ENCODE data around the gene TBC1D7. TPM values are rescaled to one million over a fixed set of nuclear protein-coding genes. Genes with fewer than 3 reads are reported as not detected.

Gene TBC1D7
- total RNA-seq, 1 experiment from 2014 or later, result 1,012 TPM

GRCh38 chr6:13303668-13304017, 24.7 kb downstream of the TBC1D7 start:
- peak; percentile 93 for DNase-seq (ENCODE audit: low read depth, low spot score)
- in situ Hi-C loops (cut with HindIII; ENCODE audit: low pct_unique_long_range_greater_than_20kb, low sequenced_read_pairs), result no loop called here

- in situ Hi-C loops (cut with HindIII; ENCODE audit: low pct_unique_long_range_greater_than_20kb, low sequenced_read_pairs), result no loop called here
- peak; percentile 100 for DNase-seq (ENCODE audit: low read depth, low spot score)
These were observed 25.3 kb downstream of the TBC1D7 start for GRCh38 chr6:13302751-13303667.

GRCh38 chr6:13302291-13302690, 26.0 kb downstream of the TBC1D7 start:
- DNase-seq (ENCODE audit: low read depth, low spot score), result peak; percentile 92
- in situ Hi-C loops (cut with HindIII; ENCODE audit: low pct_unique_long_range_greater_than_20kb, low sequenced_read_pairs), result no loop called here

- in situ Hi-C loops (cut with HindIII; ENCODE audit: low pct_unique_long_range_greater_than_20kb, low sequenced_read_pairs), result no loop called here
- no peak for DNase-seq (ENCODE audit: low read depth, low spot score)
These were observed 27.4 kb downstream of the TBC1D7 start for GRCh38 chr6:13300643-13301590.

- in situ Hi-C loops (cut with HindIII; ENCODE audit: low pct_unique_long_range_greater_than_20kb, low sequenced_read_pairs), result no loop called here
These were observed 28.4 kb downstream of the TBC1D7 start for GRCh38 chr6:13299918-13300317.

GRCh38 chr6:13299403-13299821, 28.9 kb downstream of the TBC1D7 start:
- in situ Hi-C loops (cut with HindIII; ENCODE audit: low pct_unique_long_range_greater_than_20kb, low sequenced_read_pairs), result no loop called here
- no peak for DNase-seq (ENCODE audit: low read depth, low spot score)

More at GRCh38 chr6:13299918-13300317, 28.4 kb downstream of the TBC1D7 start:
- DNase-seq (ENCODE audit: low read depth, low spot score), result peak; percentile 88

- in situ Hi-C loops (cut with HindIII; ENCODE audit: low pct_unique_long_range_greater_than_20kb, low sequenced_read_pairs), result no loop called here
- DNase-seq (ENCODE audit: low read depth, low spot score), result no peak
These were observed 29.9 kb downstream of the TBC1D7 start for GRCh38 chr6:13298446-13298845.

GRCh38 chr6:13297391-13297790, 30.9 kb downstream of the TBC1D7 start:
- in situ Hi-C loops (cut with HindIII; ENCODE audit: low pct_unique_long_range_greater_than_20kb, low sequenced_read_pairs), result no loop called here
- DNase-seq (ENCODE audit: low read depth, low spot score), result no peak

- in situ Hi-C loops (cut with HindIII; ENCODE audit: low pct_unique_long_range_greater_than_20kb, low sequenced_read_pairs), result no loop called here
- no peak for DNase-seq (ENCODE audit: low read depth, low spot score)
These were observed 31.8 kb downstream of the TBC1D7 start for GRCh38 chr6:13296536-13296997.

GRCh38 chr6:13295576-13295975, 32.8 kb downstream of the TBC1D7 start:
- in situ Hi-C loops (cut with HindIII; ENCODE audit: low pct_unique_long_range_greater_than_20kb, low sequenced_read_pairs), result no loop called here
- no peak for DNase-seq (ENCODE audit: low read depth, low spot score)

GRCh38 chr6:13294499-13295069, 33.8 kb downstream of the TBC1D7 start:
- in situ Hi-C loops (cut with HindIII; ENCODE audit: low pct_unique_long_range_greater_than_20kb, low sequenced_read_pairs), result no loop called here
- no peak for DNase-seq (ENCODE audit: low read depth, low spot score)

GRCh38 chr6:13292774-13293173, 35.6 kb downstream of the TBC1D7 start:
- in situ Hi-C loops (cut with HindIII; ENCODE audit: low pct_unique_long_range_greater_than_20kb, low sequenced_read_pairs), result no loop called here
- DNase-seq (ENCODE audit: low read depth, low spot score), result no peak

GRCh38 chr6:13290335-13290734, 38.0 kb downstream of the TBC1D7 start:
- in situ Hi-C loops (cut with HindIII; ENCODE audit: low pct_unique_long_range_greater_than_20kb, low sequenced_read_pairs), result no loop called here
- peak; percentile 47 for DNase-seq (ENCODE audit: low read depth, low spot score)

- in situ Hi-C loops (cut with HindIII; ENCODE audit: low pct_unique_long_range_greater_than_20kb, low sequenced_read_pairs), result no loop called here
- DNase-seq (ENCODE audit: low read depth, low spot score), result peak; percentile 37
These were observed 38.5 kb downstream of the TBC1D7 start for GRCh38 chr6:13289789-13290318.

GRCh38 chr6:13288969-13289391, 39.4 kb downstream of the TBC1D7 start:
- in situ Hi-C loops (cut with HindIII; ENCODE audit: low pct_unique_long_range_greater_than_20kb, low sequenced_read_pairs), result no loop called here
- peak; percentile 64 for DNase-seq (ENCODE audit: low read depth, low spot score)

- in situ Hi-C loops (cut with HindIII; ENCODE audit: low pct_unique_long_range_greater_than_20kb, low sequenced_read_pairs), result no loop called here
- no peak for DNase-seq (ENCODE audit: low read depth, low spot score)
These were observed 39.9 kb downstream of the TBC1D7 start for GRCh38 chr6:13288481-13288880.

- in situ Hi-C loops (cut with HindIII; ENCODE audit: low pct_unique_long_range_greater_than_20kb, low sequenced_read_pairs), result no loop called here
- DNase-seq (ENCODE audit: low read depth, low spot score), result no peak
These were observed 41.2 kb downstream of the TBC1D7 start for GRCh38 chr6:13287104-13287503.

GRCh38 chr6:13286181-13286580, 42.2 kb downstream of the TBC1D7 start:
- in situ Hi-C loops (cut with HindIII; ENCODE audit: low pct_unique_long_range_greater_than_20kb, low sequenced_read_pairs), result no loop called here
- DNase-seq (ENCODE audit: low read depth, low spot score), result peak; percentile 47
